K562 (cell line): ENCODE measurements around the gene CLEC18B. TPM values are rescaled to one million over a fixed set of nuclear protein-coding genes. Genes with fewer than 3 reads are reported as not detected.
A peak's percentile ranks its signal among the peaks of the same experiment; 100 is the strongest.

Experiments used
- ATF7 ChIP-seq: fragments of 450-650 bp; IDR thresholded peaks from 2 replicates; pipeline ENCODE4 v1.7.1; 2014; ENCODE audit warnings: mild to moderate bottlenecking, moderate library complexity
- E2F8 ChIP-seq: fragments of 450-650 bp; IDR thresholded peaks from 2 replicates; pipeline ENCODE4 v1.7.1; 2018; ENCODE audit warnings: mild to moderate bottlenecking, low read depth; ENCODE audit not compliant: partially characterized antibody
- EP300 ChIP-seq: IDR thresholded peaks from 2 replicates; pipeline ENCODE4 v1.6.1; 2012; ENCODE audit warnings: low read length, improper control_type of control experiment
- ESRRA ChIP-seq: fragments of 450-650 bp; IDR thresholded peaks from 2 replicates; pipeline ENCODE4 v1.6.1; 2014; ENCODE audit warnings: low read depth, mild to moderate bottlenecking, moderate library complexity, borderline replicate concordance
- FOXK2 ChIP-seq, 2 experiments: fragments of 450-650 bp; IDR thresholded peaks in 1 of 2; conservative IDR thresholded peaks in 1 of 2; 2 replicates each; pipeline ENCODE4 v1.6.1; 2016; ENCODE audit warnings: low read depth in 2 of 2, mild to moderate bottlenecking in 1 of 2
- HCFC1 ChIP-seq: IDR thresholded peaks from 2 replicates; pipeline ENCODE4 v1.6.1; 2012; ENCODE audit warnings: low read depth, low read length, improper control_type of control experiment
- KLF1 ChIP-seq: fragments of 450-650 bp; IDR thresholded peaks from 2 replicates; pipeline ENCODE4 v1.6.1; 2016; ENCODE audit warnings: missing genetic modification characterization, missing compliant biosample characterization
- KLF13 ChIP-seq: fragments of 450-650 bp; IDR thresholded peaks from 2 replicates; pipeline ENCODE4 v1.6.1; 2016; ENCODE audit warnings: missing genetic modification characterization, low read depth, mild to moderate bottlenecking, missing compliant biosample characterization, moderate library complexity, borderline replicate concordance
- L3MBTL2 ChIP-seq: fragments of 450-650 bp; IDR thresholded peaks from 2 replicates; pipeline ENCODE4 v1.6.1; 2016; ENCODE audit warnings: mild to moderate bottlenecking, moderate library complexity
- NONO ChIP-seq, 2 experiments: fragments of 200-400 bp in 1 of 2; fragments of 450-650 bp in 1 of 2; formaldehyde crosslinking in 1 of 2; IDR thresholded peaks; 2 replicates each; pipeline ENCODE4 v1.6.1; 2017; ENCODE audit warnings: low read depth in 2 of 2, mild to moderate bottlenecking in 2 of 2, moderate library complexity in 2 of 2, low read length in 1 of 2
- NR2C2 ChIP-seq, 2 experiments: fragments of 200-800 bp in 1 of 2; sonication (Bioruptor generic) in 1 of 2; sonication (generic) in 1 of 2; formaldehyde crosslinking in 1 of 2; IDR thresholded peaks; 2 replicates each; pipeline versions ENCODE4 v1.6.1 to v1.8.0; 2016 to 2022; ENCODE audit warnings: mild to moderate bottlenecking in 1 of 2, missing compliant biosample characterization in 1 of 2, missing genetic modification characterization in 1 of 2, missing genetic modification reagents in 1 of 2
- POLR2A ChIP-seq: fragments of 450-650 bp; conservative IDR thresholded peaks from 2 replicates; pipeline ENCODE4 v1.6.1; 2016
- POLR2G ChIP-seq: fragments of 200-400 bp; formaldehyde crosslinking; IDR thresholded peaks from 2 replicates; pipeline ENCODE4 v1.6.1; 2017; ENCODE audit warnings: low read depth, mild to moderate bottlenecking, antibody characterized with exemption, low read length, moderate library complexity
- RAD51 ChIP-seq: fragments of 450-650 bp; IDR thresholded peaks from 2 replicates; pipeline ENCODE4 v1.7.1; 2016; ENCODE audit warnings: low read depth, mild to moderate bottlenecking, borderline replicate concordance
- SAFB ChIP-seq: fragments of 200-400 bp; formaldehyde crosslinking; IDR thresholded peaks from 2 replicates; pipeline ENCODE4 v1.6.1; 2017; ENCODE audit warnings: low read depth, low read length, borderline replicate concordance
- SIN3A ChIP-seq, 2 experiments: fragments of 150-350 bp in 1 of 2; IDR thresholded peaks; 2 replicates each; pipeline ENCODE4 v1.6.1; 2011 to 2016; ENCODE audit warnings: borderline replicate concordance in 2 of 2, low read depth in 2 of 2, low read length in 2 of 2, mild to moderate bottlenecking in 2 of 2, moderate library complexity in 2 of 2; ENCODE audit not compliant: control insufficient read depth in 1 of 2
- USF1 ChIP-seq: sonication (generic); formaldehyde crosslinking; IDR thresholded peaks from 2 replicates; pipeline ENCODE4 v1.9.0; 2022; ENCODE audit warnings: mild to moderate bottlenecking, missing genetic modification reagents
- ZMIZ1 ChIP-seq, 2 experiments: fragments of 150-350 bp in 1 of 2; IDR thresholded peaks; 2 replicates each; pipeline ENCODE4 v1.6.1; 2012 to 2016; ENCODE audit warnings: low read depth in 2 of 2, low read length in 2 of 2, mild to moderate bottlenecking in 1 of 2, moderate library complexity in 1 of 2
- polyA plus RNA-seq, 8 experiments: library from polyadenylated mRNA; depleted of rRNA in 4 of 8; stranded (reverse) in 5 of 8; unstranded in 3 of 8; fragments of >200 nt; fragmentation: Nextera tagmentation in 2 of 8; fragmentation: Illumina TruSeq in 1 of 8; extraction: Ambion mirVana in 2 of 8; extraction: Trizol in 1 of 8; gene quantifications; 2 replicates each; pipeline versions ENCODE4 v1.2.1 to v1.2.3, GENCODE V29; 2011 to 2014; ENCODE audit warnings: inconsistent platforms in 1 of 8, missing spikeins in 1 of 8
- total RNA-seq, 7 experiments: library from RNA; depleted of rRNA in 6 of 7; stranded (reverse); fragments of >200 nt in 6 of 7; fragmentation: Illumina TruSeq in 2 of 7; extraction: Trizol in 2 of 7; gene quantifications; 2 replicates each; pipeline versions ENCODE4 v1.2.1 to v1.2.3, GENCODE V29; 2011 to 2021; ENCODE audit warnings: low replicate concordance in 1 of 7

CLEC18B gene
- total and polyA plus RNA-seq, 9 of the 15 experiments (the other 6 are each of a cell fraction or from before 2014, with no cell fraction given): 0.23 to 7.6 (median 3.5) TPM

- TF ChIP-seq E2F8: peak; percentile 43
- TF ChIP-seq SIN3A (IDR thresholded peaks at IDR 0.05; ENCODE audit: borderline replicate concordance in 2 of 2, control insufficient read depth in 1 of 2, low read depth in 2 of 2, low read length in 2 of 2): peak; percentile 45 to 72; a peak in 2 of 4 replicates
- TF ChIP-seq RAD51: peak; percentile 69
- TF ChIP-seq EP300: 0 out of 2 replicates have a peak, but pooled peaks have one; percentile 11
- TF ChIP-seq FOXK2 (conservative IDR thresholded peaks at IDR 0.05 in 1 of 2, IDR thresholded peaks at IDR 0.05 in 1 of 2; ENCODE audit: low read depth in 2 of 2): peak; percentile 89 to 93; a peak in 3 of 4 replicates
- TF ChIP-seq SAFB: peak; percentile 48; the same call in 1 of the 2 replicates
- peak in 1 of 2 experiments; percentile 36; a peak in 1 of 4 replicates for TF ChIP-seq ZMIZ1 (IDR thresholded peaks at IDR 0.05; ENCODE audit: low read depth in 2 of 2, low read length in 2 of 2)
- peak; percentile 66; the same call in 1 of the 2 replicates for TF ChIP-seq KLF1
- TF ChIP-seq ATF7: peak; percentile 85
- peak; percentile 80 for TF ChIP-seq POLR2G
- peak; percentile 61; the same call in 1 of the 2 replicates for TF ChIP-seq NR2C2 (CRISPR knock-in tag; IDR thresholded peaks at IDR 0.05)
- TF ChIP-seq NR2C2 (tag; IDR thresholded peaks at IDR 0.05): peak; percentile 92
- TF ChIP-seq ESRRA: peak; percentile 66; the same call in 1 of the 2 replicates
- peak; percentile 79 for TF ChIP-seq KLF13 (tag)
- TF ChIP-seq USF1: peak; percentile 89
- peak; percentile 49; the same call in 1 of the 2 replicates for TF ChIP-seq HCFC1
- peak; percentile 36; the same call in 1 of the 2 replicates for TF ChIP-seq POLR2A
- TF ChIP-seq L3MBTL2: peak; percentile 90
- TF ChIP-seq NONO (IDR thresholded peaks at IDR 0.05; ENCODE audit: low read depth in 2 of 2, low read length in 1 of 2): 0 out of 4 replicates have a peak, but pooled peaks of 1 of the 2 experiments have one; percentile 17
These were observed 53.0 kb downstream of the CLEC18B start (continued) for GRCh38 chr16:74368002-74368911.
